Tibial nerve (tissue), 4 donors: Measurements from ENCODE around the gene MARCO. TPM values are rescaled to one million over a fixed set of nuclear protein-coding genes. Genes with fewer than 3 reads are reported as not detected.

Experiments used
- DNase-seq, 2 donors: peaks; one replicate each; pipeline ENCODE4 v3.0.0-alpha.2; 2019; ENCODE audit warnings: low spot score in 2 of 2
- H3K27ac ChIP-seq, 4 donors: fragments of 200-600 bp; sonication (generic) in 3 of 4; one replicate each; pipeline ENCODE4 v1.5.1; 2017 to 2019; ENCODE audit warnings: mild to moderate bottlenecking in 1 of 4
- H3K27me3 ChIP-seq, 2 donors: fragments of 200-600 bp; sonication (generic) in 1 of 2; one replicate each; pipeline versions ENCODE4 v1.5.1 to v1.6.0; 2017 to 2019
- H3K36me3 ChIP-seq, 3 donors: fragments of 200-600 bp; sonication (generic); one replicate each; pipeline ENCODE4 v1.5.1; 2018 to 2019
- H3K4me1 ChIP-seq, 4 donors: fragments of 200-600 bp; sonication (generic) in 3 of 4; one replicate each; pipeline ENCODE4 v1.5.1; 2017 to 2019
- H3K4me3 ChIP-seq, 4 donors: fragments of 200-600 bp; sonication (generic) in 3 of 4; one replicate each; pipeline ENCODE4 v1.5.1; 2017 to 2019; ENCODE audit warnings: mild to moderate bottlenecking in 1 of 4, moderate library complexity in 1 of 4
- H3K9me3 ChIP-seq, 4 donors: fragments of 200-600 bp; sonication (generic) in 3 of 4; one replicate each; pipeline ENCODE4 v1.5.1; 2017 to 2019
- CTCF ChIP-seq, 5 experiments: fragments of 200-600 bp in 3 of 5; fragments of 450-650 bp in 2 of 5; sonication (generic) in 3 of 5; IDR thresholded peaks; one replicate each; pipeline ENCODE4 v1.5.1; 2016 to 2019; ENCODE audit warnings: antibody characterized with exemption in 5 of 5, mild to moderate bottlenecking in 3 of 5, moderate library complexity in 2 of 5
- EP300 ChIP-seq, 2 donors: sonication (generic); formaldehyde crosslinking; IDR thresholded peaks; one replicate each; pipeline ENCODE4 v1.6.1; 2017; ENCODE audit warnings: antibody characterized with exemption in 2 of 2, mild to moderate bottlenecking in 1 of 2
- POLR2A ChIP-seq, 2 donors: fragments of 450-650 bp; IDR thresholded peaks; one replicate each; pipeline ENCODE4 v1.6.1; 2017; ENCODE audit warnings: antibody characterized with exemption in 2 of 2, mild to moderate bottlenecking in 2 of 2, moderate library complexity in 2 of 2
- WGBS, 2 donors: methylation state at CpG; one replicate each; pipeline ENCODE4 v1.1.5; 2018; 5-methylcytosine and 5-hydroxymethylcytosine counted together
- total RNA-seq, 4 donors: library from RNA; depleted of rRNA; stranded (reverse); fragments of >200 nt; gene quantifications; one replicate each; pipeline ENCODE4 v1.1.0, GENCODE V29; 2016

Gene MARCO
- total RNA-seq, 4 donors from 2014 or later, result 11.1 to 59.4 (median 14.8) TPM

- no peaks in the 10 kb centered on the region for H3K4me1 ChIP-seq
- 58% methylated on average over 1 of the region's 1 CpG for WGBS, 2 donors
- no peaks in the 10 kb centered on the region for H3K9me3 ChIP-seq
- no peak for DNase-seq
- H3K27ac ChIP-seq, result no peak overlapping the region
- no peaks in the 10 kb centered on the region for H3K27me3 ChIP-seq
- H3K4me3 ChIP-seq, result no peak overlapping the region
- no peaks in the 10 kb centered on the region for H3K36me3 ChIP-seq
- no peak for TF ChIP-seq EP300 (IDR thresholded peaks at IDR 0.05)
- TF ChIP-seq POLR2A (IDR thresholded peaks at IDR 0.05), result no peak
- no peak for TF ChIP-seq CTCF (IDR thresholded peaks at IDR 0.05)
Observed at GRCh38 chr2:118918017-118918416, 24.0 kb upstream of the MARCO start.

- H3K4me3 ChIP-seq, result no peak overlapping the region
- no peak for DNase-seq
- TF ChIP-seq POLR2A (IDR thresholded peaks at IDR 0.05), result no peak
- TF ChIP-seq CTCF (IDR thresholded peaks at IDR 0.05), result no peak
- TF ChIP-seq EP300 (IDR thresholded peaks at IDR 0.05), result no peak
- no peaks in the 10 kb centered on the region for H3K27me3 ChIP-seq
- H3K27ac ChIP-seq, result no peak overlapping the region
- H3K4me1 ChIP-seq, result no peaks in the 10 kb centered on the region
- 78 to 80% methylated on average over 7 of the region's 7 CpGs for WGBS, 2 donors
- H3K9me3 ChIP-seq, result no peaks in the 10 kb centered on the region
- no peaks in the 10 kb centered on the region for H3K36me3 ChIP-seq
Observed at GRCh38 chr2:118921646-118922045, 20.3 kb upstream of the MARCO start.

- Histone ChIP-seq H3K4me1 (no peaks in the 10 kb centered on the region), H3K36me3 (no peaks in the 10 kb centered on the region), H3K27ac (no peak overlapping the region), H3K9me3 (no peaks in the 10 kb centered on the region), H3K4me3 (no peak overlapping the region), H3K27me3 (no peaks in the 10 kb centered on the region)
- DNase-seq, result no peak
- WGBS, 2 donors, result 84 to 88% methylated on average over 2 of the region's 2 CpGs
- TF ChIP-seq POLR2A (IDR thresholded peaks at IDR 0.05) (no peak), CTCF (IDR thresholded peaks at IDR 0.05) (no peak), EP300 (IDR thresholded peaks at IDR 0.05) (no peak)
Observed at GRCh38 chr2:118922254-118922653, 19.7 kb upstream of the MARCO start.

GRCh38 chr2:118923371-118923770, 18.6 kb upstream of the MARCO start:
- Histone ChIP-seq H3K4me3 (no peak overlapping the region), H3K27me3 (no peaks in the 10 kb centered on the region), H3K36me3 (no peaks in the 10 kb centered on the region), H3K27ac (no peak overlapping the region), H3K9me3 (no peaks in the 10 kb centered on the region), H3K4me1 (no peaks in the 10 kb centered on the region)
- TF ChIP-seq CTCF (IDR thresholded peaks at IDR 0.05) (no peak), POLR2A (IDR thresholded peaks at IDR 0.05) (no peak), EP300 (IDR thresholded peaks at IDR 0.05) (no peak)
- 33 to 69% methylated on average over 1 of the region's 1 CpG for WGBS, 2 donors
- DNase-seq, result no peak

GRCh38 chr2:118925476-118925875, 16.5 kb upstream of the MARCO start:
- no peak for DNase-seq
- Histone ChIP-seq H3K36me3 (no peaks in the 10 kb centered on the region), H3K27ac (no peak overlapping the region), H3K27me3 (no peaks in the 10 kb centered on the region), H3K4me1 (no peaks in the 10 kb centered on the region), H3K9me3 (peaks cover 0 to 5% (median 0%) of the 10 kb centered on the region in 4 donors), H3K4me3 (no peak overlapping the region)
- 71 to 73% methylated on average over 5 of the region's 5 CpGs for WGBS, 2 donors
- TF ChIP-seq POLR2A (IDR thresholded peaks at IDR 0.05) (no peak), CTCF (IDR thresholded peaks at IDR 0.05) (no peak), EP300 (IDR thresholded peaks at IDR 0.05) (no peak)
